Measurements from ENCODE around the gene CCL4. TPM values are rescaled to one million over a fixed set of nuclear protein-coding genes. Genes with fewer than 3 reads are reported as not detected.

The CCL4 gene
- total RNA-seq, 1 experiment from 2014 or later = 0.51 TPM

DNA sequence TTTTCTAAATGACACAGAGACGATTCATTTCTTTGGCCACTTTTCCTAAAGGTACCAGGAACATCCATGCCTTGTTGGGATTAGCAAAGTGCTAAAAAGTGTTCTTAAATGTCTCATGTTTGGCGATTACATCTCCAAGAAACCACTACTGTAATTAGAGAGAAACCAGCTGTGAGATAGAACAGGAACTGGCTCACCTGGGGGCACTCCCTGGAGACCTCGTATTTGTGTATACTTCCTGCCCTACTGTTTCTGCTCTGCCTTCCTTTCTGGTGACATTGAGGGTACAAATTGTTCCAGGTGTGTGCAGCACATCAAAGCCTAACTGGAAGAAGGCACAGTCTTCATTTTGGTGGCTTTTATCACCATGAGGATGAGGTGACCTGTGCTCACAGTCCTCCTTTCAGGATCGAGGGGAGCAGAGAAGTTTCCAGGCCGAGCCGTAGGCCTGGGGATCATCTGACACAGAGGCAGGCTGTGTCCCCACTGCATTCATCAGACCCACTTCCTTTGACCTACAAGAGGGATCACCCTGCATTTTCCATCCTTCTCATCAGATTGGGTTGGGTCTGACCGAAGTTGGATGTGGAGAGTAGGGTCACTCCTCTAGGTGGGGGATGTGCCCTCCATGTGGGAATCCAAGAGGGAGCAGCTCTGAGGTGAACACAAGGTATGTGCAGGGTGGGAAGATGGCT is 23.7 kb downstream of the CCL4 start:
- Histone ChIP-seq H3K9me3 (ENCODE audit: control insufficient read depth, insufficient read depth, low read depth, low read length) (no peaks in the 10 kb centered on the region), H3K27ac (ENCODE audit: low read length) (no peak overlapping the region), H3K4me1 (ENCODE audit: control insufficient read depth, insufficient read depth, low read length) (no peaks in the 10 kb centered on the region), H3K27me3 (ENCODE audit: control insufficient read depth, insufficient read depth, low read length) (peaks cover 4% of the 10 kb centered on the region), H3K4me3 (ENCODE audit: low read depth in 2 of 2, low read length in 2 of 2) (no peak overlapping the region), H3K36me3 (ENCODE audit: control insufficient read depth, insufficient read depth, low read length) (no peaks in the 10 kb centered on the region)
- no peak for DNase-seq (ENCODE audit: low read depth, low spot score)
- no TSS peak for BruUV-seq (replicated peaks)
- intact Hi-C loops (cut with micrococcal nuclease; ENCODE audit: unreplicated experiment) = no loop called here
- TF ChIP-seq, protein P1, sequence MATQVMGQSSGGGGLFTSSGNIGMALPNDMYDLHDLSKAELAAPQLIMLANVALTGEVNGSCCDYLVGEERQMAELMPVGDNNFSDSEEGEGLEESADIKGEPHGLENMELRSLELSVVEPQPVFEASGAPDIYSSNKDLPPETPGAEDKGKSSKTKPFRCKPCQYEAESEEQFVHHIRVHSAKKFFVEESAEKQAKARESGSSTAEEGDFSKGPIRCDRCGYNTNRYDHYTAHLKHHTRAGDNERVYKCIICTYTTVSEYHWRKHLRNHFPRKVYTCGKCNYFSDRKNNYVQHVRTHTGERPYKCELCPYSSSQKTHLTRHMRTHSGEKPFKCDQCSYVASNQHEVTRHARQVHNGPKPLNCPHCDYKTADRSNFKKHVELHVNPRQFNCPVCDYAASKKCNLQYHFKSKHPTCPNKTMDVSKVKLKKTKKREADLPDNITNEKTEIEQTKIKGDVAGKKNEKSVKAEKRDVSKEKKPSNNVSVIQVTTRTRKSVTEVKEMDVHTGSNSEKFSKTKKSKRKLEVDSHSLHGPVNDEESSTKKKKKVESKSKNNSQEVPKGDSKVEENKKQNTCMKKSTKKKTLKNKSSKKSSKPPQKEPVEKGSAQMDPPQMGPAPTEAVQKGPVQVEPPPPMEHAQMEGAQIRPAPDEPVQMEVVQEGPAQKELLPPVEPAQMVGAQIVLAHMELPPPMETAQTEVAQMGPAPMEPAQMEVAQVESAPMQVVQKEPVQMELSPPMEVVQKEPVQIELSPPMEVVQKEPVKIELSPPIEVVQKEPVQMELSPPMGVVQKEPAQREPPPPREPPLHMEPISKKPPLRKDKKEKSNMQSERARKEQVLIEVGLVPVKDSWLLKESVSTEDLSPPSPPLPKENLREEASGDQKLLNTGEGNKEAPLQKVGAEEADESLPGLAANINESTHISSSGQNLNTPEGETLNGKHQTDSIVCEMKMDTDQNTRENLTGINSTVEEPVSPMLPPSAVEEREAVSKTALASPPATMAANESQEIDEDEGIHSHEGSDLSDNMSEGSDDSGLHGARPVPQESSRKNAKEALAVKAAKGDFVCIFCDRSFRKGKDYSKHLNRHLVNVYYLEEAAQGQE (IDR thresholded peaks at IDR 0.05; ENCODE audit: insufficient read depth in 1 of 2, low read depth in 2 of 2, low read length in 1 of 2) = no peak
- no peak for TF ChIP-seq SIN3A (IDR thresholded peaks at IDR 0.05; ENCODE audit: borderline replicate concordance, insufficient read depth, low read depth, low read length)
- TF ChIP-seq POLR2AphosphoS5 (IDR thresholded peaks at IDR 0.05; ENCODE audit: low read depth, low read length) = no peak
- TF ChIP-seq TCF7L2 (IDR thresholded peaks at IDR 0.05; ENCODE audit: low read depth, low read length) = no peak
- TF ChIP-seq, protein P2, sequence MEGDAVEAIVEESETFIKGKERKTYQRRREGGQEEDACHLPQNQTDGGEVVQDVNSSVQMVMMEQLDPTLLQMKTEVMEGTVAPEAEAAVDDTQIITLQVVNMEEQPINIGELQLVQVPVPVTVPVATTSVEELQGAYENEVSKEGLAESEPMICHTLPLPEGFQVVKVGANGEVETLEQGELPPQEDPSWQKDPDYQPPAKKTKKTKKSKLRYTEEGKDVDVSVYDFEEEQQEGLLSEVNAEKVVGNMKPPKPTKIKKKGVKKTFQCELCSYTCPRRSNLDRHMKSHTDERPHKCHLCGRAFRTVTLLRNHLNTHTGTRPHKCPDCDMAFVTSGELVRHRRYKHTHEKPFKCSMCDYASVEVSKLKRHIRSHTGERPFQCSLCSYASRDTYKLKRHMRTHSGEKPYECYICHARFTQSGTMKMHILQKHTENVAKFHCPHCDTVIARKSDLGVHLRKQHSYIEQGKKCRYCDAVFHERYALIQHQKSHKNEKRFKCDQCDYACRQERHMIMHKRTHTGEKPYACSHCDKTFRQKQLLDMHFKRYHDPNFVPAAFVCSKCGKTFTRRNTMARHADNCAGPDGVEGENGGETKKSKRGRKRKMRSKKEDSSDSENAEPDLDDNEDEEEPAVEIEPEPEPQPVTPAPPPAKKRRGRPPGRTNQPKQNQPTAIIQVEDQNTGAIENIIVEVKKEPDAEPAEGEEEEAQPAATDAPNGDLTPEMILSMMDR (IDR thresholded peaks at IDR 0.05) = no peak
- POLR2A ChIA-PET = no interaction called here
- no peak for ATAC-seq
- CTCF ChIA-PET = no interaction called here
- in situ Hi-C loops (cut with HindIII; ENCODE audit: low pct_unique_long_range_greater_than_20kb, low sequenced_read_pairs) = no loop called here

DNA sequence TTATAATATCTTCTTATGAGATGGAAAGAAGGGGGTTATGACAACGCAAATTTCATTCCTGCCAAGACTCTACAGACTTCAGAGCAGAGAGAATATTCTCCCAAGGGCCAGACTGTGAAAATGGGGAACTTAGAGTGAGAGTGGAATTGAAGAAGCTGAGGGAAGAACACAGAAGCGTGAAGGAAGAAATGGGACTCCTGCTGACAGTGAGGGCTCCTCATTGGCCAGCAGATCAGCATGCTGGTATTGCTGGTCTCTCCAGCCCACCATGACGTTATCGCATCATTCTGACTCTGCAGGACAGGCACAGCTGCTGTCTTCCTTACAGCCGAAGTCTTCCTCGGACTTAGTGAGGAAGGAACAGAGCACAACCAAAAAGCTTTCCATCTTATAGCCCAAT is 24.3 kb downstream of the CCL4 start:
- H3K36me3 ChIP-seq (ENCODE audit: control insufficient read depth, insufficient read depth, low read length) = no peaks in the 10 kb centered on the region
- no TSS peak for BruUV-seq (replicated peaks)
- CTCF ChIA-PET = no interaction called here
- no peaks in the 10 kb centered on the region for H3K9me3 ChIP-seq (ENCODE audit: control insufficient read depth, insufficient read depth, low read depth, low read length)
- TF ChIP-seq, protein P2 (IDR thresholded peaks at IDR 0.05) = no peak
- TF ChIP-seq, protein P1 (IDR thresholded peaks at IDR 0.05; ENCODE audit: insufficient read depth in 1 of 2, low read depth in 2 of 2, low read length in 1 of 2) = no peak
- TF ChIP-seq POLR2AphosphoS5 (IDR thresholded peaks at IDR 0.05; ENCODE audit: low read depth, low read length) (no peak), TCF7L2 (IDR thresholded peaks at IDR 0.05; ENCODE audit: low read depth, low read length) (no peak), SIN3A (IDR thresholded peaks at IDR 0.05; ENCODE audit: borderline replicate concordance, insufficient read depth, low read depth, low read length) (no peak)
- intact Hi-C loops (cut with micrococcal nuclease; ENCODE audit: unreplicated experiment) (no loop called here), in situ Hi-C loops (cut with HindIII; ENCODE audit: low pct_unique_long_range_greater_than_20kb, low sequenced_read_pairs) (no loop called here)
- H3K4me1 ChIP-seq (ENCODE audit: control insufficient read depth, insufficient read depth, low read length) = no peaks in the 10 kb centered on the region
- no peak overlapping the region for H3K4me3 ChIP-seq (ENCODE audit: low read depth in 2 of 2, low read length in 2 of 2)
- POLR2A ChIA-PET = no interaction called here
- no peak for ATAC-seq
- peaks cover 8% of the 10 kb centered on the region for H3K27me3 ChIP-seq (ENCODE audit: control insufficient read depth, insufficient read depth, low read length)
- no peak overlapping the region for H3K27ac ChIP-seq (ENCODE audit: low read length)
- no peak for DNase-seq (ENCODE audit: low read depth, low spot score)
